ENCODE data around the gene NOL7. TPM values are rescaled to one million over a fixed set of nuclear protein-coding genes. Genes with fewer than 3 reads are reported as not detected.

NOL7 gene
- total RNA-seq, 2 donors from 2014 or later: 47.8 to 52.9 TPM

- TF ChIP-seq, protein P1, sequence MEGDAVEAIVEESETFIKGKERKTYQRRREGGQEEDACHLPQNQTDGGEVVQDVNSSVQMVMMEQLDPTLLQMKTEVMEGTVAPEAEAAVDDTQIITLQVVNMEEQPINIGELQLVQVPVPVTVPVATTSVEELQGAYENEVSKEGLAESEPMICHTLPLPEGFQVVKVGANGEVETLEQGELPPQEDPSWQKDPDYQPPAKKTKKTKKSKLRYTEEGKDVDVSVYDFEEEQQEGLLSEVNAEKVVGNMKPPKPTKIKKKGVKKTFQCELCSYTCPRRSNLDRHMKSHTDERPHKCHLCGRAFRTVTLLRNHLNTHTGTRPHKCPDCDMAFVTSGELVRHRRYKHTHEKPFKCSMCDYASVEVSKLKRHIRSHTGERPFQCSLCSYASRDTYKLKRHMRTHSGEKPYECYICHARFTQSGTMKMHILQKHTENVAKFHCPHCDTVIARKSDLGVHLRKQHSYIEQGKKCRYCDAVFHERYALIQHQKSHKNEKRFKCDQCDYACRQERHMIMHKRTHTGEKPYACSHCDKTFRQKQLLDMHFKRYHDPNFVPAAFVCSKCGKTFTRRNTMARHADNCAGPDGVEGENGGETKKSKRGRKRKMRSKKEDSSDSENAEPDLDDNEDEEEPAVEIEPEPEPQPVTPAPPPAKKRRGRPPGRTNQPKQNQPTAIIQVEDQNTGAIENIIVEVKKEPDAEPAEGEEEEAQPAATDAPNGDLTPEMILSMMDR (conservative IDR thresholded peaks at IDR 0.05): no peak
- H3K27me3 Mint-ChIP-seq (ENCODE audit: insufficient read depth): no peaks in the 10 kb centered on the region
- peak overlapping the region; percentile 71 for H3K9ac ChIP-seq (ENCODE audit: extremely low read depth, low read length, poor library complexity, severe bottlenecking)
- H3K36me3 ChIP-seq (ENCODE audit: control insufficient read depth, insufficient read depth, low read length): no peaks in the 10 kb centered on the region
- peak; percentile 73 for DNase-seq
- peaks cover 6% of the 10 kb centered on the region for H3K4me1 ChIP-seq (ENCODE audit: control insufficient read depth, insufficient read depth, low read length)
- peak overlapping the region; percentile 96 for H3K4me3 ChIP-seq (ENCODE audit: low read length)
- no peaks in the 10 kb centered on the region for H3K27me3 ChIP-seq (ENCODE audit: control insufficient read depth, insufficient read depth, low read length, poor library complexity, severe bottlenecking)
- H3K27ac ChIP-seq (ENCODE audit: low read depth, low read length): peak overlapping the region; percentile 82
- peaks cover 6% of the 10 kb centered on the region for H3K9me3 Mint-ChIP-seq
- H3K9me3 ChIP-seq (ENCODE audit: control insufficient read depth, low read length): peaks cover 7% of the 10 kb centered on the region
- H3K4me1 Mint-ChIP-seq: peaks cover 14% of the 10 kb centered on the region
- H3K27ac Mint-ChIP-seq: peak overlapping the region; percentile 97
- H3K4me3 Mint-ChIP-seq: peak overlapping the region; percentile 89
- H3K36me3 Mint-ChIP-seq (ENCODE audit: low read depth): peaks cover 4% of the 10 kb centered on the region
- WGBS, 2 experiments (ENCODE audit: insufficient coverage in 1 of 2, insufficient read length in 1 of 2): 14 to 18% methylated on average over 13 to 14 of the region's 14 CpGs
Observed at GRCh38 chr6:13573669-13574110, 41.4 kb upstream of the NOL7 start.

- H3K9me3 Mint-ChIP-seq: peaks cover 6% of the 10 kb centered on the region
- WGBS, 2 experiments (ENCODE audit: insufficient coverage in 1 of 2, insufficient read length in 1 of 2): 0% methylated on average over 30 to 46 of the region's 46 CpGs
- peak overlapping the region; percentile 89 for H3K4me3 Mint-ChIP-seq
Observed at GRCh38 chr6:13574149-13574570, 41.0 kb upstream of the NOL7 start.

DNA sequence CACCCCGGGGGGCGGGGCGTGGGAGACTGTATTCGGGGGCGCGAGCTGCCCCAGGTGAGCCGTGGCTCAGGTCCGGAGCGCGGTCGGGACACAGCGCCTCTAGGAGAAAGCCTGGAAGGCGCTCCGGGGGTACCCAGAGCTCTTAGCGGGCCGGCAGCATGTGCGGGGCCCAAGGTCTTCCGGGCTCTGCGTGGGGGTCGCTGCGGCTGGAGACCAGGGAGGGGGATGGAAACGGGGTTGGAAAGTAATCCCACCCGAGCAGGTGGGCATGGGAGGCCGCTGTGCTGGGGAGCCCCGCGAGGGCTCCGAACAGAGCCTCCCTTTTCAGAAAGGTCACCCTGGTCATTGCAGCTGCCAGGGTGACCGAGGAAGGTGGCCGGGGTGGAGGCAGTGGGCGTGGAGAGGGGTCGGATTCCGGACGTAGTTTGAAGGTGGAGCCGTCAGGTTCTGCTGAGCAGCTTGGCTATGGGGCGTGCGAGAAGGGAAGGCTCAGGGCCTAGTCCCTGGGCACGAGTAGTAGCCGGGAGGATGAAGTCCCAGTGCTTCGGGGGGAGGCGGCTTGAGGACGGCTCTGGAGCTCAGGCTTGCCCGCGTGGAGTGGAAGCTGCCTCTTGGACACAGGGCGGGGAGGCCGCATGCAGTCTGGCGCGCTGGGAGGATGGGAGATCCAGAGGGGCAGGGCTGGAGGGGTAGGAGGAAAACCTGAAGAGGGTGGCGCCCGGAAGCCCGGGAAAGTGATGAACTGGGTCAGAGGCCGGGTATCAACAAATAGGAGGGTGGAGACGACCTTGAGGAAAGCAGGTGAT, 40.4 kb upstream of the NOL7 start, which contains the start of gene SIRT5:
Gene SIRT5, plus strand, starts transcription at position 31 of the 806 bp plus-strand sequence. CDS start 9,510 bp downstream, outside the sequence.
- H3K9me3 Mint-ChIP-seq: peaks cover 6% of the 10 kb centered on the region
- Histone ChIP-seq H3K9ac (ENCODE audit: extremely low read depth, low read length, poor library complexity, severe bottlenecking) (peak within 1 kb of the TSS; percentile 78), H3K36me3 (ENCODE audit: control insufficient read depth, insufficient read depth, low read length) (peaks cover 5% of the 10 kb centered on the region), H3K9me3 (ENCODE audit: control insufficient read depth, low read length) (peaks cover 7% of the 10 kb centered on the region), H3K4me3 (ENCODE audit: low read length) (peak within 1 kb of the TSS; percentile 96), H3K27me3 (ENCODE audit: control insufficient read depth, insufficient read depth, low read length, poor library complexity, severe bottlenecking) (no peaks in the 10 kb centered on the region), H3K4me1 (ENCODE audit: control insufficient read depth, insufficient read depth, low read length) (peaks cover 6% of the 10 kb centered on the region), H3K27ac (ENCODE audit: low read depth, low read length) (peak within 1 kb of the TSS; percentile 82)
- TF ChIP-seq, protein P1 (conservative IDR thresholded peaks at IDR 0.05): no peak
- 0 to 2% methylated on average over 29 to 52 of the region's 52 CpGs for WGBS, 2 experiments (ENCODE audit: insufficient coverage in 1 of 2, insufficient read length in 1 of 2)
- H3K27me3 Mint-ChIP-seq (ENCODE audit: insufficient read depth): no peaks in the 10 kb centered on the region
- peaks cover 14% of the 10 kb centered on the region for H3K4me1 Mint-ChIP-seq
- H3K27ac Mint-ChIP-seq: peak within 1 kb of the TSS; percentile 97
- H3K36me3 Mint-ChIP-seq (ENCODE audit: low read depth): peaks cover 7% of the 10 kb centered on the region
- peak; percentile 95 for DNase-seq
- H3K4me3 Mint-ChIP-seq: peak within 1 kb of the TSS; percentile 89

More at GRCh38 chr6:13574149-13574570, 41.0 kb upstream of the NOL7 start:
- no peaks in the 10 kb centered on the region for H3K27me3 ChIP-seq (ENCODE audit: control insufficient read depth, insufficient read depth, low read length, poor library complexity, severe bottlenecking)
- DNase-seq: peak; percentile 98
- peaks cover 4% of the 10 kb centered on the region for H3K36me3 Mint-ChIP-seq (ENCODE audit: low read depth)
- H3K9me3 ChIP-seq (ENCODE audit: control insufficient read depth, low read length): peaks cover 7% of the 10 kb centered on the region
- H3K27ac Mint-ChIP-seq: peak overlapping the region; percentile 97
- peak overlapping the region; percentile 78 for H3K9ac ChIP-seq (ENCODE audit: extremely low read depth, low read length, poor library complexity, severe bottlenecking)
- peak overlapping the region; percentile 96 for H3K4me3 ChIP-seq (ENCODE audit: low read length)
- peak overlapping the region; percentile 82 for H3K27ac ChIP-seq (ENCODE audit: low read depth, low read length)
- H3K4me1 ChIP-seq (ENCODE audit: control insufficient read depth, insufficient read depth, low read length): peaks cover 6% of the 10 kb centered on the region
- H3K27me3 Mint-ChIP-seq (ENCODE audit: insufficient read depth): no peaks in the 10 kb centered on the region
- no peaks in the 10 kb centered on the region for H3K36me3 ChIP-seq (ENCODE audit: control insufficient read depth, insufficient read depth, low read length)
- peaks cover 14% of the 10 kb centered on the region for H3K4me1 Mint-ChIP-seq
- TF ChIP-seq, protein P1 (conservative IDR thresholded peaks at IDR 0.05): peak; percentile 79

Measured in endodermal cell (in vitro differentiated cells).